ENCODE data around the gene COLGALT1. TPM values are rescaled to one million over a fixed set of nuclear protein-coding genes. Genes with fewer than 3 reads are reported as not detected.

COLGALT1 gene
- total and polyA plus RNA-seq, 2 experiments from 2014 or later, result 98.9 to 134 TPM

- Histone ChIP-seq H3K4me2 (ENCODE audit: unreplicated experiment) (no peak overlapping the region), H3F3A (ENCODE audit: insufficient read depth) (peaks cover 10% of the 10 kb centered on the region), H3K36me3 (ENCODE audit: low read depth) (peaks cover 35% of the 10 kb centered on the region; the same call in 1 of the 2 replicates), H3K79me2 (ENCODE audit: insufficient read depth) (peaks cover 75% of the 10 kb centered on the region), H3K27me3 (replicated peaks; ENCODE audit: insufficient read depth) (no peaks in the 10 kb centered on the region), H3K27ac (no peak overlapping the region), H4K20me1 (ENCODE audit: insufficient read depth) (no peaks in the 10 kb centered on the region), H2AFZ (no peak overlapping the region), H3K9me3 (ENCODE audit: low read depth) (no peaks in the 10 kb centered on the region), H3K4me3 (no peak overlapping the region), H3K9ac (no peak overlapping the region), H3K4me1 (ENCODE audit: insufficient read depth) (peaks cover 8% of the 10 kb centered on the region; the same call in 1 of the 2 replicates), H3K9me2 (ENCODE audit: insufficient read depth) (no peaks in the 10 kb centered on the region)
- DNase-seq, result no peak
- 99 to 100% methylated on average over 4 of the region's 4 CpGs for WGBS, 2 experiments (ENCODE audit: low coverage in 1 of 2, low lambda C conversion rate in 2 of 2, missing lambda C conversion rate in 2 of 2)
- TF ChIP-seq EZH2 (IDR thresholded peaks at IDR 0.05; ENCODE audit: insufficient read depth, poor library complexity, severe bottlenecking) (no peak), EZH2phosphoT487 (IDR thresholded peaks at IDR 0.05; ENCODE audit: insufficient read depth, low read depth) (no peak)
- in situ Hi-C loops (cut with MboI), result no loop called here
Observed at GRCh38 chr19:17562097-17562496, 6.6 kb downstream of the COLGALT1 start.

GRCh38 chr19:17562561-17562960 is 7.1 kb downstream of the COLGALT1 start:
- H3K27ac ChIP-seq, result no peak overlapping the region
- in situ Hi-C loops (cut with MboI), result no loop called here
- peaks cover 36% of the 10 kb centered on the region; the same call in 1 of the 2 replicates for H3K36me3 ChIP-seq (ENCODE audit: low read depth)
- no peak for DNase-seq
- peaks cover 10% of the 10 kb centered on the region for H3F3A ChIP-seq (ENCODE audit: insufficient read depth)
- no peak overlapping the region for H2AFZ ChIP-seq
- no peak overlapping the region for H3K4me3 ChIP-seq
- H3K9me2 ChIP-seq (ENCODE audit: insufficient read depth), result no peaks in the 10 kb centered on the region
- H4K20me1 ChIP-seq (ENCODE audit: insufficient read depth), result no peaks in the 10 kb centered on the region
- H3K27me3 ChIP-seq (replicated peaks; ENCODE audit: insufficient read depth), result no peaks in the 10 kb centered on the region
- H3K9me3 ChIP-seq (ENCODE audit: low read depth), result no peaks in the 10 kb centered on the region
- H3K9ac ChIP-seq, result no peak overlapping the region
- peaks cover 8% of the 10 kb centered on the region; the same call in 1 of the 2 replicates for H3K4me1 ChIP-seq (ENCODE audit: insufficient read depth)
- peaks cover 70% of the 10 kb centered on the region for H3K79me2 ChIP-seq (ENCODE audit: insufficient read depth)
- WGBS, 2 experiments (ENCODE audit: low coverage in 1 of 2, low lambda C conversion rate in 2 of 2, missing lambda C conversion rate in 2 of 2), result 84 to 85% methylated on average over 11 of the region's 11 CpGs
- no peak overlapping the region for H3K4me2 ChIP-seq (ENCODE audit: unreplicated experiment)
- TF ChIP-seq EZH2 (IDR thresholded peaks at IDR 0.05; ENCODE audit: insufficient read depth, poor library complexity, severe bottlenecking), result no peak
- no peak for TF ChIP-seq EZH2phosphoT487 (IDR thresholded peaks at IDR 0.05; ENCODE audit: insufficient read depth, low read depth)

- no peak overlapping the region for H3K27ac ChIP-seq
- no peaks in the 10 kb centered on the region for H4K20me1 ChIP-seq (ENCODE audit: insufficient read depth)
- 75 to 77% methylated on average over 6 of the region's 6 CpGs for WGBS, 2 experiments (ENCODE audit: low coverage in 1 of 2, low lambda C conversion rate in 2 of 2, missing lambda C conversion rate in 2 of 2)
- H3F3A ChIP-seq (ENCODE audit: insufficient read depth), result peaks cover 2% of the 10 kb centered on the region
- H3K4me2 ChIP-seq (ENCODE audit: unreplicated experiment), result no peak overlapping the region
- H3K36me3 ChIP-seq (ENCODE audit: low read depth), result peaks cover 54% of the 10 kb centered on the region; the same call in 1 of the 2 replicates
- no peaks in the 10 kb centered on the region for H3K9me2 ChIP-seq (ENCODE audit: insufficient read depth)
- in situ Hi-C loops (cut with MboI), result no loop called here
- TF ChIP-seq EZH2 (IDR thresholded peaks at IDR 0.05; ENCODE audit: insufficient read depth, poor library complexity, severe bottlenecking) (no peak), EZH2phosphoT487 (IDR thresholded peaks at IDR 0.05; ENCODE audit: insufficient read depth, low read depth) (no peak)
- no peaks in the 10 kb centered on the region for H3K27me3 ChIP-seq (replicated peaks; ENCODE audit: insufficient read depth)
- H3K4me1 ChIP-seq (ENCODE audit: insufficient read depth), result peaks cover 2% of the 10 kb centered on the region; the same call in 1 of the 2 replicates
- H3K9ac ChIP-seq, result no peak overlapping the region
- peaks cover 53% of the 10 kb centered on the region for H3K79me2 ChIP-seq (ENCODE audit: insufficient read depth)
- DNase-seq, result no peak
- H2AFZ ChIP-seq, result no peak overlapping the region
- H3K9me3 ChIP-seq (ENCODE audit: low read depth), result no peaks in the 10 kb centered on the region
- no peak overlapping the region for H3K4me3 ChIP-seq
Observed at GRCh38 chr19:17564781-17565180, 9.3 kb downstream of the COLGALT1 start.

GRCh38 chr19:17565611-17566010 is 10.2 kb downstream of the COLGALT1 start:
- Histone ChIP-seq H3K79me2 (ENCODE audit: insufficient read depth) (peaks cover 53% of the 10 kb centered on the region), H3F3A (ENCODE audit: insufficient read depth) (no peaks in the 10 kb centered on the region), H3K36me3 (ENCODE audit: low read depth) (peaks cover 60% of the 10 kb centered on the region; the same call in 1 of the 2 replicates), H3K9me3 (ENCODE audit: low read depth) (no peaks in the 10 kb centered on the region), H3K4me1 (ENCODE audit: insufficient read depth) (no peaks in the 10 kb centered on the region), H3K27me3 (replicated peaks; ENCODE audit: insufficient read depth) (no peaks in the 10 kb centered on the region), H3K4me3 (no peak overlapping the region), H2AFZ (no peak overlapping the region), H4K20me1 (ENCODE audit: insufficient read depth) (no peaks in the 10 kb centered on the region), H3K9ac (no peak overlapping the region), H3K9me2 (ENCODE audit: insufficient read depth) (no peaks in the 10 kb centered on the region), H3K27ac (no peak overlapping the region), H3K4me2 (ENCODE audit: unreplicated experiment) (no peak overlapping the region)
- 92 to 98% methylated on average over 3 of the region's 3 CpGs for WGBS, 2 experiments (ENCODE audit: low coverage in 1 of 2, low lambda C conversion rate in 2 of 2, missing lambda C conversion rate in 2 of 2)
- no peak for DNase-seq
- in situ Hi-C loops (cut with MboI), result no loop called here
- no peak for TF ChIP-seq EZH2phosphoT487 (IDR thresholded peaks at IDR 0.05; ENCODE audit: insufficient read depth, low read depth)
- no peak for TF ChIP-seq EZH2 (IDR thresholded peaks at IDR 0.05; ENCODE audit: insufficient read depth, poor library complexity, severe bottlenecking)

All from GM23248 (cell line).